Measurements from ENCODE around the gene BACE2. TPM values are rescaled to one million over a fixed set of nuclear protein-coding genes. Genes with fewer than 3 reads are reported as not detected.

Gene BACE2
- 23.5 and 33.8 TPM in 2 replicates for total RNA-seq (2014; rRNA removed; shearing (Covaris generic); ENCODE audit: low replicate concordance)

DNA sequence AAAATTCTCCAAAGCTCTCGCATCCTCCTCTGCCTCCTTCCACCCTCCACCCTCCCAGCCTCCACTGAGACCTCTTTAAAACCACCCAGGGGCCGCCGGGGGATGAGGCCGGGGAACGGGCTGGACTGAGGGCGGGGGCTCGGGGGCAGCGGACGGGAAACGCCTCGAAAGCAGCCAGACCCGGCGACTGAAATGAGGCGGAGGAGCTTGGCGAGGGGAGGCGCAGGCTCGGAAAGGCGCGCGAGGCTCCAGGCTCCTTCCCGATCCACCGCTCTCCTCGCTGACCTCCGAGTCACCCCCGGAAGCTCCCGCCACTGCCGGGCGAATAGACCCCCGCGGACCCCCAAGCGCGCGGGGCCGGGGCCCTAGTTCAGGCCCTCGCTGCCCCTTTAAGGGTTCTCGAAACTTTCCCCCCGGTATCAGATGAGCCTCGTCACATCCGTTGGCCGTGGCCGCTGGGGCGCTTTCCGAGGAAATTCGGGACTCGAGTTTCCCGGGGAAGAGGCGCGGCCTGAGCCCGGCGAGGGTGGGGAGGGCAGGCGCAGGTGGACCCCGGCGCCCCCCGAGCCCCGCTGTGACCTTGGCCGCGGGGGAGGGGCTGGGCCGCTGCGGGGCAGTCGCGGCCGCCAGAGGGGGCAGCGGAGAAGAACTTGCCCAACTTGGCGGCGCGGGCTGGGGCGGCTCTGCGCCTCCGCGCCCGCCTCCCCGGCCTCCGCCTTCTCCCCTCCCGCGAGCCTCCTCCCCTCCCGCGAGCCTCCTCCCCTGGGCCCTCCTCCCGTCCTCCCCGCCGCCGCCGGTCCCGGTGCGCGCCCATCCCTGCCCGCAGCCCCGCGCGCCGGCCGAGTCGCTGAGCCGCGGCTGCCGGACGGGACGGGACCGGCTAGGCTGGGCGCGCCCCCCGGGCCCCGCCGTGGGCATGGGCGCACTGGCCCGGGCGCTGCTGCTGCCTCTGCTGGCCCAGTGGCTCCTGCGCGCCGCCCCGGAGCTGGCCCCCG lies at the start of gene BACE2:
TSS of gene BACE2 (plus strand) at position 813 of the 995 bp plus-strand sequence. CDS start at position 917, 104 bp downstream.
- in situ Hi-C loops (cut with HindIII; ENCODE audit: low pct_unique_long_range_greater_than_20kb, low sequenced_read_pairs) = no loop called here
- peak; percentile 74 for DNase-seq (ENCODE audit: low read depth)

GRCh38 chr21:41119901-41120300 lies 48.1 kb upstream of the BACE2 start:
- peak; percentile 15 for DNase-seq (ENCODE audit: low read depth)
- in situ Hi-C loops (cut with HindIII; ENCODE audit: low pct_unique_long_range_greater_than_20kb, low sequenced_read_pairs) = no loop called here

DNA sequence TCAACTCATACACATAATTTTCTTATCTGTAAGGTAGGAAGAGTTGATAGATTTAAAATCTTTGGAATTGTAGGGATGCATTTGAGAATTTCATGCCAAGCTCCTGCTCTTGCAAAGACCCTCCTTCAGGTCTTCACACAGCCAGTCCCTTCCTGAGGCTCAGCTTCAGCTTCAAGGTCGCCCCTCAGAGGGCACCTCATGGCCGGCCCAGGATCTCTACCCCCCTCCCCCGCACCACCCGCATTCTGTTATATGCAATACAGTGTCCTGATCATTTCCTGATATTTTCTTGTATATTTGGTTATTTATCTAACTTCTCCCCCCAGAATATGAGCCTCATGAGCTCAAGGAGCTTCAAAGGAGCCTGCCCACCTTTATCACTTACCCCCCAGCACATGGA lies 47.0 kb upstream of the BACE2 start:
- in situ Hi-C loops (cut with HindIII; ENCODE audit: low pct_unique_long_range_greater_than_20kb, low sequenced_read_pairs) = no loop called here
- DNase-seq (ENCODE audit: low read depth) = no peak

DNA sequence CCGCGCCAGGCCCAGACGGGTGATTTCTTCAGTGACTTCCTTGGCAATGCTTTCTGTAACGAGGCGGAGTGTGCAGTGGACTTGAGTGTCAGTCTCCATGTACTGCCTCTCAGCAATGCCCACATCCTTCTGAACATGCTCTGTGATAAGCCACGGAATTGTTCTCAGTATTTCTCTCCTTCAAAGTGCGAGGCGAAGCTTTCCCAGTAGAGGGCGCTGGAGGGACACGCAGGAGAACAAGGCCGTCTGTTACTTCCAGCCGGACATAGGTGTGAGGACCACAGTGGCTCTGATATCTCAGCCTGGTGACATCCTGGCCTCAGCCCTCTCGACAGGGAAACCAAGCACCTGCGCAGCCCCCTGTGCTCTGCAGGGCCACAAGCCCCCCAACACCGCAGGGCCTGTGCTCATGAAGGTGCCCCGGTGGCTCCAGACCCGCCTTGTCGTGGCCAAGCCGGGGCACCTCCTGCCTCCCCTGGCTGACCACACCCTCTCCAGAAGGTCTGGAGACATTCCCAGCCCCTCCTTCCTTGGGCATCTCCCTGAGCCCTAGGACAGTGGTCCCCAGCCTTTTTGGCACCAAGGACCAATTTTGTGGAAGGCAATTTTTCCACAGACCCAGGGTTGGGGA lies 46.1 kb upstream of the BACE2 start:
- in situ Hi-C loops (cut with HindIII; ENCODE audit: low pct_unique_long_range_greater_than_20kb, low sequenced_read_pairs) = no loop called here
- peak; percentile 78 for DNase-seq (ENCODE audit: low read depth)

- no peak for DNase-seq (ENCODE audit: low read depth)
- in situ Hi-C loops (cut with HindIII; ENCODE audit: low pct_unique_long_range_greater_than_20kb, low sequenced_read_pairs) = no loop called here
Observed at GRCh38 chr21:41124641-41125201, 43.2 kb upstream of the BACE2 start.

GRCh38 chr21:41128981-41129380 lies 39.0 kb upstream of the BACE2 start:
- DNase-seq (ENCODE audit: low read depth) = no peak
- in situ Hi-C loops (cut with HindIII; ENCODE audit: low pct_unique_long_range_greater_than_20kb, low sequenced_read_pairs) = no loop called here

DNA sequence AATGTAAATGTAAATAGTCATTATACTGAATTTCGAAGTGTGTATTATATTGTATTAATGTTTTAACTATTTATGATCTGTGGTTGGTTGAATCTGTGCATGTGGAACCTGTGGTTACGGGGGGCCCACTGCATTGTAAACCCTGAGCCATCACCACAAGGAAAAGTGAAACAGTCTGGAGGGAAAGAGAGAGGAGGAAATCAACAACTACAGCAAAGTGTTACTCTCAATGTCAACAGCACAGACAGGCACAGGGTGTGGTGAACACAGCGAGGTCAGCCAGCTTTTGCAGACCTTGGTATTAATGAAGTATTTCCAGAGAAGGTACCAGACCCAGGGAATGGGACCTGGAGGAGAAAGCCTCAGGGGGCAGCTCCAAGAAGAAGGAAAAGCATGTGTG lies 37.1 kb upstream of the BACE2 start:
- in situ Hi-C loops (cut with HindIII; ENCODE audit: low pct_unique_long_range_greater_than_20kb, low sequenced_read_pairs) = no loop called here
- no peak for DNase-seq (ENCODE audit: low read depth)

- DNase-seq (ENCODE audit: low read depth) = peak; percentile 41
- in situ Hi-C loops (cut with HindIII; ENCODE audit: low pct_unique_long_range_greater_than_20kb, low sequenced_read_pairs) = no loop called here
Observed at GRCh38 chr21:41133874-41134522, 34.0 kb upstream of the BACE2 start.

DNA sequence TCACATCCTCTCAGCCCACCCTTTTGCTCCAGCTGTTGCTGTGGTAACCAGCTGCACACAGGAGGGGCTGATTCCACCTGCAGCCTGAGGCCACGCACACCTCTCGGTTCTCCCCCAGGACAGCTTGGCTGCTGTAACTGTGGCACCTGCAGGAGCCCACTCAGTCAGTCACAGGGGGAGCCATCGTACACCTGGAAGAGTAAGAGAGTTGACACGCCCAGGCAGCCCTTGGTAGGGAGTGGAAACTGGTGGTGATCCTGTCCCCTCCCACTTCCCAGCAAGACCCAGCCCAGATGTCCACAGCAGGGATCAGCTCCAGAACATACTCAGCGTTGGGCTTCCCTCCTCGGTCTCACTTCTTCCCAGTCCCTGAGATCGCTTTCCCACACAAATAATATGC lies 32.2 kb upstream of the BACE2 start:
- DNase-seq (ENCODE audit: low read depth) = no peak
- in situ Hi-C loops (cut with HindIII; ENCODE audit: low pct_unique_long_range_greater_than_20kb, low sequenced_read_pairs) = no loop called here

GRCh38 chr21:41136286-41136685 lies 31.7 kb upstream of the BACE2 start:
- no peak for DNase-seq (ENCODE audit: low read depth)
- in situ Hi-C loops (cut with HindIII; ENCODE audit: low pct_unique_long_range_greater_than_20kb, low sequenced_read_pairs) = no loop called here

- DNase-seq (ENCODE audit: low read depth) = no peak
- in situ Hi-C loops (cut with HindIII; ENCODE audit: low pct_unique_long_range_greater_than_20kb, low sequenced_read_pairs) = no loop called here
Observed at GRCh38 chr21:41137401-41137800, 30.6 kb upstream of the BACE2 start.

DNA sequence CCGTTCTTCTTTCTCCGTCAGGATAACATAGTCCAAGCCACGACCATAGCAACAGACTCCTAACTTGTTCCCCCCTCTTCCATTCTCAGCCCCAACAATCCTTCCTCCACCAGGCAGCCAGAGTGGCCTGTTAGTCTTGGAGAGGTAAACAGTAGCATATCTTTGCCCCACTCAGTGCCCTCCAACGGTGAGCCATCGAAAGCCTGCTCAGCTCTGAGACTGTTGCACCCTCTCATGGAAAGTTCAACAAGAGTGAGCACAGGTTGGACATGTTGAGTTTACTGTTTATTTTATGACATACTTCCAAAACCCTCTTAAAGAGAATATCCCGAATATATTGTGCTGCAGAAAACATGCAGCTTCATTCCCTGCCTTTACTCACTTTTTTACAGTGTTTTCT lies 30.1 kb upstream of the BACE2 start:
- DNase-seq (ENCODE audit: low read depth) = no peak
- in situ Hi-C loops (cut with HindIII; ENCODE audit: low pct_unique_long_range_greater_than_20kb, low sequenced_read_pairs) = no loop called here

DNA sequence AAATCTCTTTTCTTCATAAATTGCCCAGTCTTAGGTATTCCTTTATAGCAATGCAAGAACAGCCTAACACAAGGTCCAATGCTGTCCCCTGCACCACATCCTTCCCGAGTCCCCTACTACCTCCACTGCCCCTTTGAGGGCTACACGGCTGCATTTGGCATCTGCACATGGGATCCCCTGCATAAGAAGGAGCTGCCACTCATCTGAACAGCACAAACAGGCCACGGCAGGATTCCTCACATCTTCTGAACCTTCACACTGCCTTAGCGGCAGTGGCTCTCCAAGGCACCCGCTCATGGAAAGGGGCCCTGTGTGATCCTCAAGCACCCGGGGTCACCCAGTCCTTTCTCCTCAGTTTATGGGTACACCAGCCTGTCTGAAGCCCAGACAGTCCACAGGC lies 29.2 kb upstream of the BACE2 start:
- in situ Hi-C loops (cut with HindIII; ENCODE audit: low pct_unique_long_range_greater_than_20kb, low sequenced_read_pairs) = no loop called here

GRCh38 chr21:41139275-41139674 lies 28.7 kb upstream of the BACE2 start:
- DNase-seq (ENCODE audit: low read depth) = no peak
- in situ Hi-C loops (cut with HindIII; ENCODE audit: low pct_unique_long_range_greater_than_20kb, low sequenced_read_pairs) = no loop called here

More for the DNA sequence above, 29.2 kb upstream of the BACE2 start:
- no peak for DNase-seq (ENCODE audit: low read depth)

GRCh38 chr21:41139951-41140350 lies 28.0 kb upstream of the BACE2 start:
- in situ Hi-C loops (cut with HindIII; ENCODE audit: low pct_unique_long_range_greater_than_20kb, low sequenced_read_pairs) = no loop called here
- DNase-seq (ENCODE audit: low read depth) = no peak

GRCh38 chr21:41141031-41141457 lies 26.9 kb upstream of the BACE2 start:
- in situ Hi-C loops (cut with HindIII; ENCODE audit: low pct_unique_long_range_greater_than_20kb, low sequenced_read_pairs) = no loop called here
- DNase-seq (ENCODE audit: low read depth) = peak; percentile 16

- in situ Hi-C loops (cut with HindIII; ENCODE audit: low pct_unique_long_range_greater_than_20kb, low sequenced_read_pairs) = no loop called here
- DNase-seq (ENCODE audit: low read depth) = no peak
Observed at GRCh38 chr21:41142051-41142795, 25.7 kb upstream of the BACE2 start.

Measured in Caki2 (cell line).